HG03558 (cell line): Measurements from ENCODE around the gene MTUS2.

Experiments used
- ATAC-seq: cut with Tn5 transposase; IDR thresholded peaks from one replicate; pipeline ENCODE4 v1.9.1; 2021; ENCODE audit warnings: moderate number of reproducible peaks; ENCODE audit not compliant: unreplicated experiment; ENCODE audit errors: extremely low read depth

MTUS2 gene

GRCh38 chr13:29100758-29101157, 280.6 kb downstream of the MTUS2 start:
- ATAC-seq = no peak

DNA sequence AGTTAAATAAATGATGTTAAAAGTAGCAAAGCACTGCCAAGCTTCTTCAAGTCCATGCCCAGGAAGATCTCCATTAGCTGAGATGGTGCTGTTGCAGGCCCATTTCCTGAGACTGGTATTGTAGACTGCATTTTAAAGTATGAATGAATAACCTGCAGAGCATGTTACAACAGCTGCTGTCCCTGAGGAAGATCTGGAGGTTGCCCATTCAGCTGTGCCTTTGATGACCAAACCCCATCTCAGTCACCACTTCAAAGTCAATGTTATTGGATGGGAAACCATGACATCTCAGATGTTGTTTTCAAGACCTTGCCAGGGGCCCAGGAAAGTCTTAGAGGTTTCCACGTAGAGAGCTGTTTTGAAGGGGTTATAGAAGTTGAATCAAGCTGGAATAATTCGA, 281.3 kb downstream of the MTUS2 start:
- no peak for ATAC-seq

DNA sequence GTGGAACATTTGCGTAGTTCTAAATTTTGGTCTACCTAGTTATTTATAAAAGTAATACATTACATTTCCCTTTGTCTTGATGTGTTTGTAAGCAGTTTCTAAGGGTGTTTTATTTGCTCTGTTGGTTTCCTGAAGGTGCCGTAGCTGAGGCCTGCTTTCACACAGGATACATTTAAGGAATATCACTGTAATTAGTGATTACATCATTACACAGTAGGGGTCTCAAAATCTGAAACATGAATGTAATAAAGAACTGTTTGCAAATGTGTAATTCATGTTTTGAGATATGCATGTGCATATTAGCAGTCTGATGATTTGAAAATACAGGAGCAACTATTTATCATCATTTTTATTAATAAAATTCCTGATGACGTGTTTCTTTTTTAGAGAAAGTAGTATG, 281.8 kb downstream of the MTUS2 start:
- no peak for ATAC-seq

- no peak for ATAC-seq
Observed at GRCh38 chr13:29103065-29103800, 283.1 kb downstream of the MTUS2 start.

DNA sequence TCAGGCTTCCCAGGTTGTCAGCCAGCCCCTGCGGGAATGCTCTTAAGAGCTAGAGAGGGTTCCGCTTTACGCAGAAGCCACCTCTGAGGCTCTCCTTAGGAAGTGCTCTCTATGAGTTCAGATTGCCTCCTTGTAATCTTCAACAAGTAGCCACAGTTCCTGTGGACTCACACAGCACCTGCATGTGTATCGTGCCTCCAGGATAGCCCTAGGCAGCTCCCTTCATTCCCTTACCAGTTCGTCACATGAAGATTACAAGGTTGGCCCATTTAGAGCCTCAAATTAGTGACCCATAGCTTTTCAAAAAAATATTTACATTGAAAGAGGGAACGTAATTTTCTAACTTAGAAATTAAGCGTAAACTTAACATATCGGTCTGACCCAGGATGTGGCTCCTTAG, 284.3 kb downstream of the MTUS2 start:
- ATAC-seq = no peak

DNA sequence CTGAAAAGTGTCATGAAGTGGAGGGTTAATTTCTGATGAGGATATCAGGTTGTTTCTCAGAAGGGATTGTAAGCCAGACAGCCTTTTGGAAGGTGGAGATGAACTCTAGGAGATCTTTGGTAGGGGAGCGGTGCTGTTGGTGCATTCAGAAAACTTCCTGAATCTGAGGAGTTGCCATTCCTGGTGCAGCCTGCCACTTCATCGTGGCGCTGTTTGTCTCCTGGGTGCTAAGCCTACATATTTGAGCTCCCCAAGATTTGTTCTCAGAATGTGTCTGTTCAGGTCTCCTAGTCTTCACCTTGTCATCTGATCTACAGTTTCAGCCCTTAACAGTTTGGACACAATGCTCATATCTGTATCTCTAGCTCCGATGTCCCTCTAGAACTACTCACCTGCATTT, 285.6 kb downstream of the MTUS2 start:
- ATAC-seq = no peak

DNA sequence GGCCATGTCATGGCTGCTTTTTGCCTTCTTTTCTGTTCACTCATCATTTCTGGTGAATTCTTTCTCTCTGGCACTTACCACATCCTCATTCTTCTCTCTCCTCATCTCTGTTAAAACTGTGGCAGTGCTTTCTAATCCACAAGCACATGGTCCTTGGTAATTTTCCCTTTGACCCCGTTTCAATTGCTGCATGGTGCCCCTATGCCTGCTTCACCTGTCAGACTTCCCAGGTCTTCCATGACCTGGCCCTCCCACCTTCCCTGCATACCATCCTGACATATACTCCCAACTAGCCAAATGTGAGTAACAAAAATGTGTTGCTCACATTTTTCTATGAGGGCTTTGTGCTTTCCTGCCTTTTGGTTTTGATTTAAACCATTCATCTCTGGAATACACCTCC, 286.5 kb downstream of the MTUS2 start:
- no peak for ATAC-seq

- ATAC-seq = no peak
Observed at GRCh38 chr13:29108068-29108786, 288.1 kb downstream of the MTUS2 start.

DNA sequence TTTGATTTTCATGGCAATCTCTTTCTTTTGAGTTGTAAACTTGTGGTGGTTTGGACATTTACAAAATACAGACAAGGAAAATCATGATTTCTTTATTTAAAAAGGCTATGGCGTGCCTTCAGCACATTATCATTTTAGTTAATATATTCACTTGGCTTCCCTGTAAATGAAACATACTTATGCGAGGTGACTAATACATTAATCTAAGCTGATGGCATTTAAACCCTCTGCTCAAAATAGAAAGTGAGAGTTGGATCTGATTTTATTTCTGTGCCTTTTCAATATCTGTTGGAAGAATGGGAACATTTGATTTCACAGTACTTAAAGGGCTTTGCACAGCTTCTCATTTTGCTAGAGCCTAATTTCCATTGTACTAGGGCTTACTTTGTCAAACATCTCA, 289.8 kb downstream of the MTUS2 start:
- ATAC-seq = no peak

DNA sequence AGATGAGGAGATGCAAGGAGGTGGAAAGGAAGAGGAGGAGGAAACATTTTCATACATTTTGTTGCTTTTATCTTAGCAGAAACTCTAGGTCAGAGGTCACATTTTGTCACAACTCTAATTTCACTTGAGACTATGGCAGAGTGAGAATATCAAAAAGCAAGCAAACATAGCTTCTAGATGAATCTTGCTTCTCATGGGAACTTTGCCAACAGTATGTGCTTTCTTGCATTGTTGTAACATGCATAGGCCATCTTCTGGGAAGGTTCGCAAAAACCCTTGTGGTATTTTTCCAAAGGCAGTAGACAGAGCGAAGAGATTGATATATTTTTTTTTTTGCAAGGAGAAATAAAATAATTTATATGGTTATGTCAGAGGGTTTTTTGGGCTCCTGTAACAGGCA, 291.3 kb downstream of the MTUS2 start:
- no peak for ATAC-seq

DNA sequence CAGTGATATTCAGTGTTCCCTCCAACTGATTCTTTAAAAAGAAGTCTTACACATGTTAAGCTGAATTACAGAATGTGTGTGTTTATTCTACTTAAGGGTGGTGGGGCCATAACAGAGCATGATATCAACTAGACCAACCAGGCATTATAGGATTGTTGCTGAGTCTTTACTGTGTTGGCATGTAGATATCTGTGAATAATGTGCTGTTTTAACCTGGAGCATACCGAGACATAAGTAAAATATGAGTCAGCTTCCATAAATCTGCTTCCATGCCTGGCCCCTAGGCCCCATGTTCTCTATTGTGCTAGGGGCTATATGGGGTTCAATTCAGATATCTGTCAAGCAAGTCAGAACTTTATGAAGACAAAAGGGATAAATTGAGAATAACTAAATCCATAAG, 295.7 kb downstream of the MTUS2 start:
- ATAC-seq = no peak

- no peak for ATAC-seq
Observed at GRCh38 chr13:29117663-29118062, 297.5 kb downstream of the MTUS2 start.

DNA sequence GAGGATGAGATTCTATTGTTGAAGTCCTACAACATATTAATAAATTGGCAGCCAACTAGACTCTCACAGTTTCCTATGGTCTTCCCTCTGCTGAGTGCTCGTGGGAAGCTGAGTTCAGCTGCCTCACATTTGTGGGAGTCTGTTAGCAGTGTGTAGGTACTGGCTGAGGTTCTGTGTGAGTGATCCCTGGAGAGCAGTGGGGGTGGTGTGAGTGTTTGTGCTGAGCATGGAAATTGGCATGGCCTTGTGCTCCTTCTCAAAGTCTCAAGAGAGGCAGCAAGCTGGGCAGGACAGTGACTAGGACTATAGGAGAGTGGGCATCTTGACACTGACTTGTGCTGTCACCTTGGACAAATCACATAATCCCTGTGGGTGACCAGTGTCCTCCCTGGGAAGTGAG, 298.3 kb downstream of the MTUS2 start:
- no peak for ATAC-seq

DNA sequence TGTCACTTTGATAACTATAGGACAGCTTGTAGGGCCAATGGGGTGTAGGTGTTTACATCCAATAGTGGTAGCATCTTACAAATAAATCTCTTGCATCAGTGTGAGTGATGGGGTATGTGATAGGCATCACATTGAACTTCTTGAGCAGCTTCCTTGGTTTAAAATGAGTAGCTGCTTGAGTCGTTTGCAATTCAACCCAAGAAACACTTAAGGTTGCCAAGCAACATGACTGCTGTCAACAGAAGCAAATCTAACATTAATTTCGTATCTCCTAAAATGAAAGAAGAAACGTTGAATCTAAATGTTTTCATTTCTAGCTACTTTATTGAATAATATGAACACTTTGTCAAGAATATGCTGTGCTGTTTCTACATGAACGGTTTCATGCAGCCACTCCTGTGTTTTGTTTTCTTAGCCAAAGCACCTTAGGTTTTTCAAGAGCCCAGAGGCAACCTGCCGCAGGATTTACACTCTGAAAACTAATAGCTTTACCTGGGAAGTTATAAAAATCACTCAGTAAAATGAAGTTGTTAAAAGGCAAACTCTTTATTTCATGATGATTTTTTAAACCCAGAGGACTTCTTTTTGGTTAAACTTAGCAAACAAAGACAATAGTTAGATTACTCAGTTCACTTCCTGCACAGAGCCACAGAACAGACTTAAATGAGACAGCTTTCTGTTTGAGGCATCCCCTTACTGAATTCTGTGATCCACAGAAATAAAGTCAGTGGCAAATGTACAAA, 305.2 kb downstream of the MTUS2 start:
- peak; percentile 55 for ATAC-seq

- peak; percentile 30 for ATAC-seq
Observed at GRCh38 chr13:29125934-29126424, 305.8 kb downstream of the MTUS2 start.

- ATAC-seq = no peak
Observed at GRCh38 chr13:29129616-29130015, 309.5 kb downstream of the MTUS2 start.

DNA sequence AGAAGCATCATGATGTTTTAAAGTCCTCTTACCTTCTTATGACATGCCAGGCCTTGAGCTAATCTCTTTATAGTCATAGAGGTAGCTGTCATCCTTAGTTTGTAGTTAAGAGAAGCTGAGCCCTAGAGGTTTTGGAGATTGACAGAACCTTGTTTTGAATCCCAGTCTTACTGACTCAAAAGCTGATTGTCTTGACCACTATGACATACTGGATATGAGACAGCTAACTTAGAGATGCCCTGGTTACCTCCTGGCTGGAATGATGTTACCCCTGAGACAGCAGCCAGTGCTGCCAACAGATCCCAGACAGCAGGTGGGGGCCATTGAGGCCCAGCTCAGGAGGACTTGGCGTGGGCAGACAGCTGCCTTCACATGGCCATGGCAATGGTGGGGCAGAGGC, 311.0 kb downstream of the MTUS2 start:
- ATAC-seq = no peak

- ATAC-seq = no peak
Observed at GRCh38 chr13:29131881-29132668, 311.9 kb downstream of the MTUS2 start.

GRCh38 chr13:29136341-29136740, 316.2 kb downstream of the MTUS2 start:
- no peak for ATAC-seq

GRCh38 chr13:29137016-29137415, 316.9 kb downstream of the MTUS2 start:
- no peak for ATAC-seq
